RPMI7951 (cell line): ENCODE measurements around the gene SMIM9. TPM values are rescaled to one million over a fixed set of nuclear protein-coding genes. Genes with fewer than 3 reads are reported as not detected.

ENCODE experiments used
- DNase-seq: peaks from one replicate; pipeline ENCODE4 v3.0.0-alpha.2; 2012; ENCODE audit warnings: low read depth
- total RNA-seq: library from RNA; depleted of rRNA; stranded (reverse); fragments of >200 nt; shearing (Covaris generic); gene quantifications from 2 replicates; pipeline ENCODE4 v1.2.3, GENCODE V29; 2014; rRNA removed

Gene SMIM9
- total RNA-seq, 1 experiment from 2014 or later = not detected

DNA sequence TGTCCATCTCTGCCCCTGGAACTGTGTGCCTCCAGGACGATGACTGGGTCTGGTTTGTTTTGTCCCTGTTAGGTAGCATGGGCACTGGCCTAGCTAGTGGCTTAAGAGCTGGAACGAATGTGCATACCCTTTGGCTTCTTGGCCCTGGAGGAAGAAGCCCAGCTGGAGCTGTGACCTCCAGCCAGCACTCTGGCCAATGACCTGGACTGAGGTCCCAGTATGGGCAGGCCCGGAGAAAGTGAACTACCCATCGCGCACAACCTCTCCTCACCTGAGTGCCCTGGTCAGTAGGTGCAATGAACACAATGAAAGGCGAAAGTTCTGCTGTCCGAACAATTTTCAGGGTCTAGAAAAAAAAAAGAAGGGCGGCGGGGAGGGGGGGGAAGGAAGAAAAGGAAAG is 53.5 kb downstream of the SMIM9 start:
- no peak for DNase-seq

- DNase-seq = no peak
Measured at GRCh38 chrX:154779261-154779660, 55.2 kb downstream of the SMIM9 start.

DNA sequence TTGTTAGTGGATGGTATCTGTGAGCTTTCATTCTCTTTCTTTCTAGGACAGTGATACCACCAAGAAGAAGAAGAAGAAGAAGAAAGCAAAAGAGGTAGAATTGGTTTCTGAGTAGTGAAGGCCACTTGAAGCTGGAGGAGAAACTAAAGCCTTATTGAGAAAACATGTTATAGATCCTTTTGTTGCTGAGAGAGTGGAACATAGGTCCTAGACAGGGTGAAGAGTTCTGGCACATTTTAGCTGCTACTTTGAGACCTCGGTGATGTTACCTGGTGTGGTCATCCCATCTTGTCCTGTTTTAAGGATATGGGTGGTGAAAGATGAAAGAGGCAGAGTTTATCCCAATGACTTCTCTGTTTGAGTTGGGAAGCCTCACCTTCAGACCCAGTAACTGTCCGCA is 57.7 kb downstream of the SMIM9 start:
- DNase-seq = no peak

DNA sequence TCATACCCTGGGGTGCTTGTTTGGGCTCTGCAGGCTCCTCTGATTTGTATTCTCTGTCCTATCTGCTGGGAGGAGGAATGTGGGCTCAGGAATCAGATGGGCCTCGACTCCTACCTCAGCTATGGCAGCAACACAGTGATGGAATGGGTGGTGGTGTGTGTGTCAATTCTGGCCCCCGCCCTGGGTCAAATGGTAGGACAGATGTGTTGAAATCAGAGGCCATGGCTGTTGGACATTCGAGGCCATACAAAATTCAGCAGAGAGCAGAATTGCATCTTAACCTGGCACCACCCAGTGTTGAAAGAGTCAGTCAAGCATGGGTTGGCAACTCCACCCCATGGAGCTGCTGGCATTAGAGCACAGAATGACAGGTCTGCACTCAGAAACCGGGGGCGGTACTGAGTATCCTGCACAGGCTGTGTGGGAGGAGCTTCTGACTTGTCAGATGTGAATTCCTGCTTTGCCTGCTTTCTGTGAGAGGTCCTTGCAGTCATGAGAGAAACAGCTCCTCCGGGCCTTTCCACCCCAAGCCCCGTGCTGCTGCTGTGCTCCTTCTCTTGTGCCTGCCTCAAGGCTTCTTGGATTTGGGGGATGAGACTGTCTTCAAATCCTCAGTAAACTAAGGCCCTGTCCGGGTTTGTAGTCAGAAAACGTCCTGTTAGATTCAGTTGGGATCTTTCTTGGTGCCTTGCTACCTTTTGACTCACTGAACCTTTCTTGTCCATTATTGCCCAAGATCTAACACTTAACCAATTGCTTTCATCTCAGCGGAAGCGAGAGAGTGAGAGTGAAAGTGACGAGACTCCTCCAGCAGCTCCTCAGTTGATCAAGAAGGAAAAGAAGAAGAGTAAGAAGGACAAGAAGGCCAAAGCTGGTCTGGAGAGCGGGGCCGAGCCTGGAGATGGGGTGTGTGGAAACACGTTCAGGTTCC is 58.8 kb downstream of the SMIM9 start:
- no peak for DNase-seq

DNA sequence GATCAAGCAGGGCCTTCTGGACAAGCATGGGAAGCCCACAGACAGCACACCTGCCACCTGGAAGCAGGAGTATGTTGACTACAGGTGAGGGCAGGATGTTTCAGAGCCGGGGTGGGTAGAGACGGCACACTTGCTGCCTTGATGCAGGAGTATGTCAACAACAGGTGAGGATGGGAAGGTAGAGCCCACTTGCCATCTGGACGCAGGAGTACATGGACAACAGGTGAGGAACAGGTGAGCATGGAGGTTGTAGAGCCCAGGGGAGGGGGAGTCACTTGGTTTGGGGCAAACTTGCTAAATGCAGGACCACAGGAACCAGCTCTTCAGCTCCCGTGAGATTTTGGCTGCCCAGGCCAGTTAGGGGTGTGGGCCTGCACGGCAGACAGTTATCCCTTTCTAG is 59.8 kb downstream of the SMIM9 start:
- no peak for DNase-seq

Other genes starting within 250 kb of the SMIM9 start
- gene CTAG1A, start 249.5 kb downstream of the SMIM9 start, total RNA-seq = not detected in 2 replicates
- gene CTAG1B, start 215.4 kb downstream of the SMIM9 start, total RNA-seq = not detected in 2 replicates
- gene CTAG2, start 181.1 kb downstream of the SMIM9 start, total RNA-seq = 0.29 TPM in 1 of 2 replicates, not detected in the other
- gene GAB3, start 83.6 kb downstream of the SMIM9 start, total RNA-seq = under 0.01 and 0.24 TPM in 2 replicates
- gene DKC1, start 71.8 kb downstream of the SMIM9 start, total RNA-seq = 27.9 and 29.7 TPM in 2 replicates
- gene MPP1, start 29.2 kb downstream of the SMIM9 start, total RNA-seq = 13.8 and 14.3 TPM in 2 replicates
- 8.9 and 9.5 TPM in 2 replicates for gene F8A1, start 51.7 kb upstream of the SMIM9 start, total RNA-seq
- 0.98 and 1.9 TPM in 2 replicates for gene F8, start 188.1 kb upstream of the SMIM9 start, total RNA-seq
- 57.1 and 71.6 TPM in 2 replicates for gene FUNDC2, start 192.2 kb upstream of the SMIM9 start, total RNA-seq
- 22.7 and 23.6 TPM in 2 replicates for gene CMC4, start 236.5 kb upstream of the SMIM9 start, total RNA-seq
- 2.3 TPM in 2 replicates for gene MTCP1, start 236.5 kb upstream of the SMIM9 start, total RNA-seq
- 9.3 and 12.9 TPM in 2 replicates for gene BRCC3, start 236.8 kb upstream of the SMIM9 start, total RNA-seq